Panc1 (cell line): ENCODE measurements around the gene GPAM. TPM values are rescaled to one million over a fixed set of nuclear protein-coding genes. Genes with fewer than 3 reads are reported as not detected.

Experiments used
- ATAC-seq: fragments of 200-7000 bp; cut with Tn5 transposase; 2 replicates; pipeline ENCODE4 v1.9.1; 2020; ENCODE audit warnings: mild to moderate bottlenecking, moderate library complexity
- BruUV-seq: library from RNA; stranded (reverse); fragments of 400-500 nt; replicated peaks from 2 replicates; lab custom pipeline; 2021; lab: Mats Ljungman, UMichigan
- CTCF ChIA-PET: fragments of 300-600 bp; sonication (Branson Sonifier 250); formaldehyde crosslinking; loops from one replicate; lab custom pipeline; 2022; ENCODE audit warnings: antibody characterized with exemption; lab: Charles Lee
- POLR2A ChIA-PET: fragments of 300-600 bp; sonication (Branson Sonifier 250); formaldehyde crosslinking; loops from one replicate; lab custom pipeline; 2022; ENCODE audit warnings: antibody characterized with exemption; lab: Charles Lee
- DNase-seq: peaks from one replicate; pipeline ENCODE4 v3.0.0-alpha.2; 2010; ENCODE audit warnings: low read depth, low spot score
- H3K27ac ChIP-seq: 2 replicates; pipeline ENCODE4 v1.5.1; 2011; ENCODE audit warnings: mild to moderate bottlenecking, low read length, inconsistent platforms
- H3K27me3 ChIP-seq: fragments of 200-500 bp; sonication (Bioruptor generic); 2 replicates; pipeline ENCODE4 v1.6.0; 2014; ENCODE audit warnings: low read length, inconsistent platforms; ENCODE audit not compliant: control insufficient read depth, insufficient read depth
- H3K36me3 ChIP-seq: fragments of 200-500 bp; sonication (Bioruptor generic); 2 replicates; pipeline ENCODE4 v1.5.1; 2014; ENCODE audit warnings: inconsistent platforms, mild to moderate bottlenecking, low read length, moderate library complexity; ENCODE audit not compliant: control insufficient read depth, insufficient read depth
- H3K4me1 ChIP-seq: 2 replicates; pipeline ENCODE4 v1.5.1; 2011; ENCODE audit warnings: inconsistent platforms, mild to moderate bottlenecking, low read length, moderate library complexity; ENCODE audit not compliant: control insufficient read depth, insufficient read depth
- H3K4me3 ChIP-seq, 2 experiments: 2 replicates each; pipeline ENCODE4 v1.5.1; 2011 to 2012; ENCODE audit warnings: low read depth in 2 of 2, low read length in 2 of 2, mild to moderate bottlenecking in 2 of 2, inconsistent platforms in 1 of 2, moderate library complexity in 1 of 2
- H3K9me3 ChIP-seq: fragments of 200-500 bp; sonication (Bioruptor generic); 2 replicates; pipeline ENCODE4 v1.5.1; 2014; ENCODE audit warnings: low read depth, mild to moderate bottlenecking, inconsistent platforms, low read length, moderate library complexity; ENCODE audit not compliant: control insufficient read depth, insufficient read depth
- POLR2AphosphoS5 ChIP-seq: IDR thresholded peaks from 2 replicates; pipeline ENCODE4 v1.6.1; 2012; ENCODE audit warnings: mild to moderate bottlenecking, low read depth, low read length, moderate library complexity
- SIN3A ChIP-seq: IDR thresholded peaks from 2 replicates; pipeline ENCODE4 v1.6.1; 2012; ENCODE audit warnings: low read depth, mild to moderate bottlenecking, low read length, moderate library complexity, borderline replicate concordance; ENCODE audit not compliant: insufficient read depth
- TCF7L2 ChIP-seq: IDR thresholded peaks from 2 replicates; pipeline ENCODE4 v1.6.1; 2011; ENCODE audit warnings: mild to moderate bottlenecking, low read depth, low read length, inconsistent platforms
- in situ Hi-C: cut with HindIII; loops from 2 replicates; pipeline ENCODE4 v1.10.0; 2016; ENCODE audit warnings: low sequenced_read_pairs, low pct_unique_long_range_greater_than_20kb
- intact Hi-C: fragments of 100-400 bp; cut with micrococcal nuclease; formaldehyde crosslinking; loops from one replicate; pipeline ENCODE4 v1.10.0; 2022; ENCODE audit not compliant: unreplicated experiment
- total RNA-seq: library from RNA; stranded (reverse); gene quantifications from one replicate; pipeline ENCODE4 v1.2.1, GENCODE V29; 2021; ENCODE audit not compliant: unreplicated experiment
- TF ChIP-seq, protein P1 (sequence below), 2 experiments: IDR thresholded peaks; 2 replicates each; pipeline ENCODE4 v1.6.1; 2011 to 2012; ENCODE audit warnings: low read depth in 2 of 2, control low read depth in 1 of 2, low read length in 1 of 2, mild to moderate bottlenecking in 1 of 2, moderate library complexity in 1 of 2; ENCODE audit not compliant: insufficient read depth in 1 of 2
- TF ChIP-seq, protein P2 (sequence below): fragments of 450-650 bp; IDR thresholded peaks from 2 replicates; pipeline ENCODE4 v1.5.1; 2017; ENCODE audit warnings: mild to moderate bottlenecking

Gene GPAM
- total RNA-seq, 1 experiment from 2014 or later, result 8.0 TPM

DNA sequence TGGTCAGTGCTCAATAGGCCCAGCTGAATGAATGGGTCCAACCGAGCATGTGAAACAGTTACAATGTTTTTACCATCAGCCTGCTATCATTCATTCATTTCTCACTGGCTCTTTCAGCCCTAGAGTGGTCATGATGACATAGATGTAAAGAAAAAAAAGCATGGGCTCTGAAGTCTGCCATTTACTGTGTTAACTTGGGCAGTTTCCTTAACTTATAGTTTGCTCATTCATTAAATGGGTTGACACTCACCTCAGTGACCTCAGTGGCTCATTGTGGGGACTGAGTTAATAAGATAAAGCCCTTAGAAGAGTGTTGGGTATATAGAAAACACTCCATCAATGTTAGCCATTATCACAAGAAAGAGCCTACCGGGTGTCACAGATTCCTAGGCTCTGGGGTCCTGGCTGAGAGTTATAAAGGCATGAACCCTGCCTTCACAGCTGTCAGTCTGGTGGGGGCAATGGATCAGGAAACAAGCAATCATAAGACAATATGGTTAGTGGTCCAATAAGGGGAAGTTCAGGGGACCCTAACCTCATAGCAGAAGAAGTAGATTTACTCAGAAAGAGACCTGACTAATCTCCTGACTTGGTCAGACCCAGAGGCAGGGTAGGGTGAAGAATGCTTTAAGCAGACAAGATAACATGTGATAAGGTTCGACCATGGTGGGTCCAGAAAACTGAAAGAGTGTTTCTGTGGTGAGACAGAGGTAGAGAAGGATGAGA lies 29.7 kb upstream of the GPAM start:
- no TSS peak for BruUV-seq

DNA sequence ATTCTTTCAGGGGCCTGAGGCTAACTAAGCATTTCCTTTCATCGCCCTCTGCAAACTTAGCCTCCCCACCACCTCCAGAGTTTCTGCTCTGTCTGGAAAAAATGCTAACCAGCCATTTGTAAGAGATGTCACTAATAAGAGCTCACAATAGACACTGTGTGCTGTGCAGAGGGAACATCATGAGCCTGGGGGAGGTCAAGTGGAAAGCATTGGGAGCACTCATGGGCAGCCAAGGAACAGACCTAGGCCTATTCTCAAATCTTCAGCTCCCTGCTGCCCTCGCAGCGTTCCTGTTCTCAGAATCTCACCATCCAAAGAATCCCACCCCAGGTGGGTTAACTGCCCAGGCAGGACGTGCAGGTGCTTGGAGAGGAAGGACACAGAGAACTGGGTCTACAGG lies 27.1 kb upstream of the GPAM start:
- no peaks in the 10 kb centered on the region for H3K4me1 ChIP-seq
- POLR2A ChIA-PET, result no interaction called here

More for the DNA sequence above, 29.7 kb upstream of the GPAM start:
- intact Hi-C loops (no loop called here), in situ Hi-C loops (no loop called here)
- ATAC-seq (no peak), DNase-seq (no peak)
- no peaks in the 10 kb centered on the region for H3K36me3 ChIP-seq
- ChIA-PET CTCF (no interaction called here), POLR2A (no interaction called here)
- no peak overlapping the region for H3K27ac ChIP-seq
- no peak overlapping the region for H3K4me3 ChIP-seq
- TF ChIP-seq SIN3A (no peak), TCF7L2 (no peak), POLR2AphosphoS5 (no peak)
- TF ChIP-seq, protein P1, sequence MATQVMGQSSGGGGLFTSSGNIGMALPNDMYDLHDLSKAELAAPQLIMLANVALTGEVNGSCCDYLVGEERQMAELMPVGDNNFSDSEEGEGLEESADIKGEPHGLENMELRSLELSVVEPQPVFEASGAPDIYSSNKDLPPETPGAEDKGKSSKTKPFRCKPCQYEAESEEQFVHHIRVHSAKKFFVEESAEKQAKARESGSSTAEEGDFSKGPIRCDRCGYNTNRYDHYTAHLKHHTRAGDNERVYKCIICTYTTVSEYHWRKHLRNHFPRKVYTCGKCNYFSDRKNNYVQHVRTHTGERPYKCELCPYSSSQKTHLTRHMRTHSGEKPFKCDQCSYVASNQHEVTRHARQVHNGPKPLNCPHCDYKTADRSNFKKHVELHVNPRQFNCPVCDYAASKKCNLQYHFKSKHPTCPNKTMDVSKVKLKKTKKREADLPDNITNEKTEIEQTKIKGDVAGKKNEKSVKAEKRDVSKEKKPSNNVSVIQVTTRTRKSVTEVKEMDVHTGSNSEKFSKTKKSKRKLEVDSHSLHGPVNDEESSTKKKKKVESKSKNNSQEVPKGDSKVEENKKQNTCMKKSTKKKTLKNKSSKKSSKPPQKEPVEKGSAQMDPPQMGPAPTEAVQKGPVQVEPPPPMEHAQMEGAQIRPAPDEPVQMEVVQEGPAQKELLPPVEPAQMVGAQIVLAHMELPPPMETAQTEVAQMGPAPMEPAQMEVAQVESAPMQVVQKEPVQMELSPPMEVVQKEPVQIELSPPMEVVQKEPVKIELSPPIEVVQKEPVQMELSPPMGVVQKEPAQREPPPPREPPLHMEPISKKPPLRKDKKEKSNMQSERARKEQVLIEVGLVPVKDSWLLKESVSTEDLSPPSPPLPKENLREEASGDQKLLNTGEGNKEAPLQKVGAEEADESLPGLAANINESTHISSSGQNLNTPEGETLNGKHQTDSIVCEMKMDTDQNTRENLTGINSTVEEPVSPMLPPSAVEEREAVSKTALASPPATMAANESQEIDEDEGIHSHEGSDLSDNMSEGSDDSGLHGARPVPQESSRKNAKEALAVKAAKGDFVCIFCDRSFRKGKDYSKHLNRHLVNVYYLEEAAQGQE (IDR thresholded peaks at IDR 0.05; ENCODE audit: insufficient read depth in 1 of 2, low read depth in 2 of 2, low read length in 1 of 2), result no peak
- TF ChIP-seq, protein P2, sequence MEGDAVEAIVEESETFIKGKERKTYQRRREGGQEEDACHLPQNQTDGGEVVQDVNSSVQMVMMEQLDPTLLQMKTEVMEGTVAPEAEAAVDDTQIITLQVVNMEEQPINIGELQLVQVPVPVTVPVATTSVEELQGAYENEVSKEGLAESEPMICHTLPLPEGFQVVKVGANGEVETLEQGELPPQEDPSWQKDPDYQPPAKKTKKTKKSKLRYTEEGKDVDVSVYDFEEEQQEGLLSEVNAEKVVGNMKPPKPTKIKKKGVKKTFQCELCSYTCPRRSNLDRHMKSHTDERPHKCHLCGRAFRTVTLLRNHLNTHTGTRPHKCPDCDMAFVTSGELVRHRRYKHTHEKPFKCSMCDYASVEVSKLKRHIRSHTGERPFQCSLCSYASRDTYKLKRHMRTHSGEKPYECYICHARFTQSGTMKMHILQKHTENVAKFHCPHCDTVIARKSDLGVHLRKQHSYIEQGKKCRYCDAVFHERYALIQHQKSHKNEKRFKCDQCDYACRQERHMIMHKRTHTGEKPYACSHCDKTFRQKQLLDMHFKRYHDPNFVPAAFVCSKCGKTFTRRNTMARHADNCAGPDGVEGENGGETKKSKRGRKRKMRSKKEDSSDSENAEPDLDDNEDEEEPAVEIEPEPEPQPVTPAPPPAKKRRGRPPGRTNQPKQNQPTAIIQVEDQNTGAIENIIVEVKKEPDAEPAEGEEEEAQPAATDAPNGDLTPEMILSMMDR, result no peak
- H3K27me3 ChIP-seq, result peaks cover 21% of the 10 kb centered on the region
- no peaks in the 10 kb centered on the region for H3K9me3 ChIP-seq
- no peaks in the 10 kb centered on the region for H3K4me1 ChIP-seq

More for the DNA sequence above, 27.1 kb upstream of the GPAM start:
- BruUV-seq, result no TSS peak
- TF ChIP-seq, protein P2, result no peak
- TF ChIP-seq, protein P1 (IDR thresholded peaks at IDR 0.05; ENCODE audit: insufficient read depth in 1 of 2, low read depth in 2 of 2, low read length in 1 of 2), result no peak
- TF ChIP-seq POLR2AphosphoS5 (no peak), SIN3A (no peak), TCF7L2 (no peak)
- DNase-seq (no peak), ATAC-seq (no peak)
- CTCF ChIA-PET, result no interaction called here
- in situ Hi-C loops, result no loop called here
- H3K27me3 ChIP-seq, result peaks cover 23% of the 10 kb centered on the region
- intact Hi-C loops, result no loop called here
- H3K27ac ChIP-seq, result no peak overlapping the region
- no peaks in the 10 kb centered on the region for H3K9me3 ChIP-seq
- no peak overlapping the region for H3K4me3 ChIP-seq
- H3K36me3 ChIP-seq, result no peaks in the 10 kb centered on the region
